Stomach (tissue), 9 donors: ENCODE data around the gene BOK. TPM values are rescaled to one million over a fixed set of nuclear protein-coding genes. Genes with fewer than 3 reads are reported as not detected.

Experiments used
- DNase-seq, 2 donors: peaks; one replicate each; pipeline versions ENCODE4 v3.0.0 to v3.0.0-alpha.2; 2013 to 2019
- H3K27ac ChIP-seq, 5 donors: fragments of 200-600 bp in 4 of 5; sonication (generic) in 4 of 5; one replicate each; pipeline ENCODE4 v1.5.1; 2013 to 2019; ENCODE audit warnings: mild to moderate bottlenecking in 1 of 5, moderate library complexity in 1 of 5
- H3K27me3 ChIP-seq, 3 donors: fragments of 200-600 bp; sonication (generic); one replicate each; pipeline ENCODE4 v1.5.1; 2017 to 2019; ENCODE audit warnings: mixed run types in 1 of 3
- H3K36me3 ChIP-seq, 4 donors: fragments of 200-600 bp; sonication (generic); 1 replicate in 3 of 4; 2 replicates in 1 of 4; pipeline ENCODE4 v1.5.1; 2016 to 2019
- H3K4me1 ChIP-seq, 4 donors: fragments of 200-600 bp; sonication (generic); one replicate each; pipeline ENCODE4 v1.5.1; 2016 to 2019
- H3K4me3 ChIP-seq, 4 donors: fragments of 200-600 bp; sonication (generic) in 3 of 4; one replicate each; pipeline ENCODE4 v1.5.1; 2016 to 2019; ENCODE audit warnings: mild to moderate bottlenecking in 1 of 4
- H3K9me3 ChIP-seq, 4 donors: fragments of 200-600 bp; sonication (generic); one replicate each; pipeline ENCODE4 v1.5.1; 2016 to 2019
- CTCF ChIP-seq, 7 experiments: fragments of 450-650 bp in 4 of 7; fragments of 200-600 bp in 3 of 7; sonication (generic) in 3 of 7; IDR thresholded peaks; one replicate each; pipeline ENCODE4 v1.5.1; 2016 to 2019; ENCODE audit warnings: antibody characterized with exemption in 7 of 7, control low read depth in 2 of 7, mild to moderate bottlenecking in 1 of 7
- EP300 ChIP-seq: sonication (generic); formaldehyde crosslinking; IDR thresholded peaks from one replicate; pipeline ENCODE4 v1.6.1; 2017; ENCODE audit warnings: antibody characterized with exemption
- POLR2A ChIP-seq, 4 donors: fragments of 450-650 bp; IDR thresholded peaks; one replicate each; pipeline ENCODE4 v1.6.1; 2016; ENCODE audit warnings: antibody characterized with exemption in 4 of 4, control low read depth in 2 of 4, mild to moderate bottlenecking in 1 of 4, moderate library complexity in 1 of 4
- POLR2AphosphoS5 ChIP-seq, 3 donors: sonication (generic); formaldehyde crosslinking; IDR thresholded peaks; one replicate each; pipeline ENCODE4 v1.6.1; 2016; ENCODE audit warnings: antibody characterized with exemption in 3 of 3
- WGBS, 5 donors: extraction: QIAGEN DNeasy Blood & Tissue Kit in 3 of 5; methylation state at CpG; one replicate each; pipeline versions ENCODE4 v1.1.5 to v1.1.7; 2013 to 2018; 5-methylcytosine and 5-hydroxymethylcytosine counted together
- intact Hi-C: fragments of 100-400 bp; cut with DNase I; formaldehyde crosslinking; loops from one replicate; pipeline ENCODE4 v1.15.1; 2023; ENCODE audit warnings: low total_unique reads
- polyA plus RNA-seq, 3 donors: library from polyadenylated mRNA; stranded (reverse); fragments of 200-250 nt; gene quantifications; one replicate each; pipeline ENCODE4 v1.2.3, GENCODE V29; 2013
- total RNA-seq, 5 donors: library from RNA; depleted of rRNA; stranded (reverse); fragments of >200 nt; gene quantifications; one replicate each; pipeline versions ENCODE4 v1.1.0 to v1.2.3, GENCODE V29; 2014 to 2016
- donor health status: healthy with polysubstance abuse.
- donor health status: Bipolar disorder and iron deficiency.
- donor health status: healthy.

Gene BOK
- total and polyA plus RNA-seq, 8 donors: 13.0 to 112 (median 36.1) TPM

- H3K4me1 ChIP-seq: peaks cover 0 to 21% (median 5%) of the 10 kb centered on the region in 4 donors
- no peaks in the 10 kb centered on the region for H3K27me3 ChIP-seq
- H3K9me3 ChIP-seq: no peaks in the 10 kb centered on the region
- no peak overlapping the region for H3K4me3 ChIP-seq
- 88 to 92% (median 91%) methylated on average over 7 of the region's 7 CpGs for WGBS, 5 donors
- intact Hi-C loops: no loop called here
- DNase-seq: no peak
- no peak overlapping the region for H3K27ac ChIP-seq
- no peak for TF ChIP-seq POLR2AphosphoS5 (IDR thresholded peaks at IDR 0.05)
- no peak for TF ChIP-seq POLR2A (IDR thresholded peaks at IDR 0.05)
- no peak for TF ChIP-seq CTCF (IDR thresholded peaks at IDR 0.05)
- peaks cover 14 to 46% (median 40%) of the 10 kb centered on the region in 4 donors for H3K36me3 ChIP-seq
These were observed 20.7 kb downstream of the BOK start for GRCh38 chr2:241579281-241579680.

- Histone ChIP-seq H3K27me3 (no peaks in the 10 kb centered on the region), H3K36me3 (peaks cover 22 to 64% (median 56%) of the 10 kb centered on the region in 4 donors), H3K4me1 (peaks cover 0 to 10% (median 3%) of the 10 kb centered on the region in 4 donors), H3K27ac (no peak overlapping the region), H3K9me3 (peaks cover 12 to 16% (median 14%) of the 10 kb centered on the region in 4 donors), H3K4me3 (no peak overlapping the region)
- TF ChIP-seq POLR2A (IDR thresholded peaks at IDR 0.05): no peak
- TF ChIP-seq CTCF (IDR thresholded peaks at IDR 0.05): no peak
- TF ChIP-seq EP300: no peak
- no peak for TF ChIP-seq POLR2AphosphoS5 (IDR thresholded peaks at IDR 0.05)
- intact Hi-C loops: no loop called here
- DNase-seq: no peak
- WGBS, 5 donors: 96 to 97% (median 96%) methylated on average over 8 of the region's 8 CpGs
These were observed 23.8 kb downstream of the BOK start for GRCh38 chr2:241582328-241582727.

- no peak for DNase-seq
- Histone ChIP-seq H3K4me1 (peaks cover 0 to 6% (median 2%) of the 10 kb centered on the region in 4 donors), H3K9me3 (peaks cover 12 to 21% (median 18%) of the 10 kb centered on the region in 4 donors), H3K36me3 (peaks cover 22 to 68% (median 58%) of the 10 kb centered on the region in 4 donors), H3K4me3 (no peak overlapping the region), H3K27ac (no peak overlapping the region), H3K27me3 (no peaks in the 10 kb centered on the region)
- intact Hi-C loops: no loop called here
- WGBS, 5 donors: 97 to 100% (median 98%) methylated on average over 4 of the region's 4 CpGs
- TF ChIP-seq POLR2AphosphoS5 (IDR thresholded peaks at IDR 0.05): no peak
- no peak for TF ChIP-seq EP300
- no peak for TF ChIP-seq CTCF (IDR thresholded peaks at IDR 0.05)
- no peak for TF ChIP-seq POLR2A (IDR thresholded peaks at IDR 0.05)
These were observed 24.3 kb downstream of the BOK start for GRCh38 chr2:241582806-241583205.

- Histone ChIP-seq H3K36me3 (peaks cover 22 to 81% (median 68%) of the 10 kb centered on the region in 4 donors), H3K27ac (no peak overlapping the region), H3K27me3 (no peaks in the 10 kb centered on the region), H3K4me3 (no peak overlapping the region), H3K9me3 (peaks cover 12 to 26% (median 19%) of the 10 kb centered on the region in 4 donors), H3K4me1 (no peaks in the 10 kb centered on the region)
- no peak for TF ChIP-seq CTCF (IDR thresholded peaks at IDR 0.05)
- no peak for TF ChIP-seq POLR2AphosphoS5 (IDR thresholded peaks at IDR 0.05)
- TF ChIP-seq POLR2A (IDR thresholded peaks at IDR 0.05): no peak
- TF ChIP-seq EP300: no peak
- intact Hi-C loops: no loop called here
- peak in 1 of 2 donors; percentile 46 for DNase-seq
- WGBS, 5 donors: 83 to 89% (median 88%) methylated on average over 12 of the region's 12 CpGs
These were observed 25.9 kb downstream of the BOK start for GRCh38 chr2:241584436-241584835.
